Measurements from ENCODE around the gene MTA2. TPM values are rescaled to one million over a fixed set of nuclear protein-coding genes. Genes with fewer than 3 reads are reported as not detected.
A peak's percentile ranks its signal among the peaks of the same experiment; 100 is the strongest.

Gene MTA2
- total and polyA plus RNA-seq, 2 of the 8 experiments (the other 6 are each of a cell fraction or from before 2014, with no cell fraction given), result 25.7 to 114 TPM

DNA sequence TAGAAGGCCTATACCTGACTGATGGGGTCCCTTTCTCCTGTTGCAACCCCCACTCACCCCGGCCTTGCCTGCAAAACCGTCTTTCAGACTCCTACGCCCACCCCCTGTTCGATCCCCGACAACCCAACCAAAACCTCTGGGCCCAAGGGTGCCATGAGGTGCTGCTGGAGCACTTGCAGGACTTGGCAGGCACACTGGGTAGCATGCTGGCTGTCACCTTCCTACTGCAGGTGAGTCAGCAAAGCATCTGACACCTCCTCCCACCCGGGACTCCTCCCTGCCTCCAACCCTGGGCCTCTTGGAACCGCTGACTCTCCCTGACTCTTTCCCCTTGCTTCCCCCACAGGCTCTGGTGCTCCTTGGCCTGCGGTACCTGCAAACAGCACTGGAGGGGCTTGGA is 12.6 kb upstream of the MTA2 start:
- FAIRE-seq, result no peak
- Histone ChIP-seq H3K4me3 (ENCODE audit: extremely low read depth in 1 of 4, insufficient read depth in 2 of 4, low read depth in 3 of 4, low read length in 4 of 4) (no peak overlapping the region), H3K56ac (replicated peaks; ENCODE audit: insufficient read length, low read depth, low read length) (no peak overlapping the region), H2AFZ (ENCODE audit: low read length) (no peak overlapping the region), H3K4me1 (replicated peaks in 1 of 4; ENCODE audit: control insufficient read depth in 3 of 4, insufficient read depth in 4 of 4, low read length in 3 of 4) (peaks cover 0 to 19% (median 12%) of the 10 kb centered on the region in 4 experiments; a peak in 6 of 7 replicates), H4K8ac (ENCODE audit: extremely low read depth, insufficient read depth, low read length) (peak overlapping the region; percentile 71), H4K91ac (replicated peaks; ENCODE audit: insufficient read length, low read length) (no peak overlapping the region), H2BK15ac (ENCODE audit: low read length) (no peak overlapping the region), H2BK5ac (ENCODE audit: low read depth, low read length) (no peak overlapping the region), H3K23ac (ENCODE audit: insufficient read length) (no peak overlapping the region), H3K9me3 (ENCODE audit: insufficient read depth in 2 of 2, low read depth in 1 of 2, low read length in 1 of 2) (no peaks in the 10 kb centered on the region), H3K79me1 (ENCODE audit: low read depth, low read length) (no peaks in the 10 kb centered on the region), H3K14ac (ENCODE audit: insufficient read length) (no peak overlapping the region), H2AK5ac (ENCODE audit: low read depth, low read length) (no peak overlapping the region), H3K4ac (replicated peaks; ENCODE audit: insufficient read length, low read depth, low read length) (no peak overlapping the region), H4K20me1 (replicated peaks in 1 of 2; ENCODE audit: control insufficient read depth in 1 of 2, insufficient read depth in 2 of 2, low read length in 2 of 2) (no peaks in the 10 kb centered on the region), H3K4me2 (ENCODE audit: insufficient read depth in 1 of 2, low read depth in 2 of 2, low read length in 2 of 2) (no peak overlapping the region), H3K36me3 (ENCODE audit: control insufficient read depth in 2 of 4, insufficient read depth in 4 of 4, low read length in 3 of 4) (no peaks in the 10 kb centered on the region; a peak in 1 of 8 replicates), H2BK120ac (replicated peaks; ENCODE audit: low read depth, low read length) (no peak overlapping the region), H3K79me2 (ENCODE audit: control insufficient read depth in 1 of 2, insufficient read depth in 2 of 2, low read length in 2 of 2) (no peaks in the 10 kb centered on the region), H3K9ac (replicated peaks in 1 of 4; ENCODE audit: extremely low read depth in 1 of 4, low read depth in 3 of 4, low read length in 3 of 4) (no peak overlapping the region), H2BK12ac (ENCODE audit: low read depth, low read length) (no peak overlapping the region), H3K23me2 (ENCODE audit: low read depth, low read length) (peaks cover 9% of the 10 kb centered on the region; the same call in 1 of the 2 replicates), H4K5ac (ENCODE audit: insufficient read length, low read depth, low read length) (no peak overlapping the region), H3K27me3 (replicated peaks in 1 of 4; ENCODE audit: control insufficient read depth in 3 of 4, extremely low read depth in 1 of 4, insufficient read depth in 3 of 4, low read length in 3 of 4) (peaks cover 0 to 3% (median 2%) of the 10 kb centered on the region in 4 experiments; a peak in 1 of 7 replicates), H3K18ac (ENCODE audit: extremely low read depth, low read length) (no peak overlapping the region), H3K27ac (ENCODE audit: low read depth, low read length) (no peak overlapping the region), H2BK20ac (ENCODE audit: low read length) (no peak overlapping the region)
- ChIA-PET POLR2A (ENCODE audit: partially characterized antibody) (interaction anchor here (1.4 to 15.8 kb wide), 3 partner anchors 12 to 51 kb away, joined by 3 to 235 read pairs (median 36); partner anchors contain the start of genes C11orf98, CSKMT, MTA2 and TUT1), CTCF (ENCODE audit: partially characterized antibody) (interaction anchor here (1.8 kb wide), 1 partner anchor 21 kb away, joined by 10 read pairs; no protein-coding TSS in a partner anchor)
- no peak for DNase-seq (ENCODE audit: low read depth in 1 of 2, low spot score in 2 of 2)
- TF ChIP-seq KDM1A (IDR thresholded peaks at IDR 0.05; ENCODE audit: borderline replicate concordance, low read length) (no peak), GTF2F1 (IDR thresholded peaks at IDR 0.05; ENCODE audit: borderline replicate concordance, low read depth, low read length) (no peak), SAP30 (IDR thresholded peaks at IDR 0.05; ENCODE audit: insufficient read depth, insufficient replicate concordance, low read length) (no peak), TAF7 (optimal IDR thresholded peaks at IDR 0.05; ENCODE audit: borderline replicate concordance, low read depth, low read length) (no peak), FOSL1 (IDR thresholded peaks at IDR 0.05; ENCODE audit: insufficient read depth, low read depth, low read length) (no peak), BRCA1 (IDR thresholded peaks at IDR 0.05; ENCODE audit: low read depth, low read length) (no peak), RFX5 (IDR thresholded peaks at IDR 0.05; ENCODE audit: borderline replicate concordance, low read depth, low read length) (no peak)
- TF ChIP-seq, protein P1, sequence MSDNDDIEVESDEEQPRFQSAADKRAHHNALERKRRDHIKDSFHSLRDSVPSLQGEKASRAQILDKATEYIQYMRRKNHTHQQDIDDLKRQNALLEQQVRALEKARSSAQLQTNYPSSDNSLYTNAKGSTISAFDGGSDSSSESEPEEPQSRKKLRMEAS (IDR thresholded peaks at IDR 0.05), result no peak
- WGBS, 2 experiments (ENCODE audit: extremely low coverage in 1 of 2, insufficient coverage in 1 of 2, insufficient read length in 1 of 2, insufficient replicate concordance in 2 of 2, low coverage in 1 of 2, low lambda C conversion rate in 2 of 2, missing lambda C conversion rate in 1 of 2), result 78% methylated on average over 8 of the region's 8 CpGs; no CpG with 5 or more reads in 1 of the 2 experiments

Data from H1 (cell line).